Peyer's patch (tissue), 4 donors: Measurements from ENCODE around the gene COL20A1. TPM values are rescaled to one million over a fixed set of nuclear protein-coding genes. Genes with fewer than 3 reads are reported as not detected.

Experiments used
- DNase-seq, 3 donors: peaks; one replicate each; pipeline ENCODE4 v3.0.0-alpha.2; 2017 to 2019
- H3K27ac ChIP-seq, 4 donors: fragments of 200-600 bp; sonication (generic); one replicate each; pipeline ENCODE4 v1.5.1; 2016 to 2019
- H3K27me3 ChIP-seq, 2 donors: fragments of 200-600 bp; sonication (generic); one replicate each; pipeline ENCODE4 v1.5.1; 2019
- H3K36me3 ChIP-seq, 3 donors: fragments of 200-600 bp; sonication (generic); one replicate each; pipeline ENCODE4 v1.5.1; 2016 to 2019
- H3K4me1 ChIP-seq, 4 donors: fragments of 200-600 bp; sonication (generic); one replicate each; pipeline ENCODE4 v1.5.1; 2016 to 2019
- H3K4me3 ChIP-seq, 4 donors: fragments of 200-600 bp; sonication (generic); 1 replicate in 3 of 4; 2 replicates in 1 of 4; pipeline ENCODE4 v1.5.1; 2016 to 2019; ENCODE audit warnings: mild to moderate bottlenecking in 1 of 4
- H3K9me3 ChIP-seq, 4 donors: fragments of 200-600 bp; sonication (generic); one replicate each; pipeline ENCODE4 v1.5.1; 2016 to 2019; ENCODE audit warnings: mild to moderate bottlenecking in 1 of 4
- POLR2A ChIP-seq, 2 donors: fragments of 450-650 bp; IDR thresholded peaks; one replicate each; pipeline ENCODE4 v1.5.1; 2017; ENCODE audit warnings: antibody characterized with exemption in 2 of 2, mild to moderate bottlenecking in 2 of 2, moderate library complexity in 2 of 2
- total RNA-seq, 4 donors: library from RNA; depleted of rRNA; stranded (reverse); fragments of >200 nt; gene quantifications; one replicate each; pipeline ENCODE4 v1.1.0, GENCODE V29; 2016
- TF ChIP-seq, protein P1 (sequence below), 6 experiments: fragments of 450-650 bp in 4 of 6; fragments of 200-600 bp in 2 of 6; sonication (generic) in 1 of 6; IDR thresholded peaks; one replicate each; pipeline ENCODE4 v1.5.1; 2017 to 2019; ENCODE audit warnings: antibody characterized with exemption in 6 of 6, mild to moderate bottlenecking in 3 of 6, moderate library complexity in 1 of 6

COL20A1 gene
- total RNA-seq, 4 donors from 2014 or later, result not detected

- Histone ChIP-seq H3K27me3 (no peaks in the 10 kb centered on the region), H3K4me1 (no peaks in the 10 kb centered on the region), H3K27ac (no peak overlapping the region), H3K9me3 (no peaks in the 10 kb centered on the region), H3K36me3 (no peaks in the 10 kb centered on the region), H3K4me3 (no peak overlapping the region)
- TF ChIP-seq, protein P1, sequence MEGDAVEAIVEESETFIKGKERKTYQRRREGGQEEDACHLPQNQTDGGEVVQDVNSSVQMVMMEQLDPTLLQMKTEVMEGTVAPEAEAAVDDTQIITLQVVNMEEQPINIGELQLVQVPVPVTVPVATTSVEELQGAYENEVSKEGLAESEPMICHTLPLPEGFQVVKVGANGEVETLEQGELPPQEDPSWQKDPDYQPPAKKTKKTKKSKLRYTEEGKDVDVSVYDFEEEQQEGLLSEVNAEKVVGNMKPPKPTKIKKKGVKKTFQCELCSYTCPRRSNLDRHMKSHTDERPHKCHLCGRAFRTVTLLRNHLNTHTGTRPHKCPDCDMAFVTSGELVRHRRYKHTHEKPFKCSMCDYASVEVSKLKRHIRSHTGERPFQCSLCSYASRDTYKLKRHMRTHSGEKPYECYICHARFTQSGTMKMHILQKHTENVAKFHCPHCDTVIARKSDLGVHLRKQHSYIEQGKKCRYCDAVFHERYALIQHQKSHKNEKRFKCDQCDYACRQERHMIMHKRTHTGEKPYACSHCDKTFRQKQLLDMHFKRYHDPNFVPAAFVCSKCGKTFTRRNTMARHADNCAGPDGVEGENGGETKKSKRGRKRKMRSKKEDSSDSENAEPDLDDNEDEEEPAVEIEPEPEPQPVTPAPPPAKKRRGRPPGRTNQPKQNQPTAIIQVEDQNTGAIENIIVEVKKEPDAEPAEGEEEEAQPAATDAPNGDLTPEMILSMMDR (IDR thresholded peaks at IDR 0.05), result no peak
- TF ChIP-seq POLR2A (IDR thresholded peaks at IDR 0.05), result no peak
- DNase-seq, result peak in 1 of 3 donors; percentile 38
These were observed 25.6 kb downstream of the COL20A1 start for GRCh38 chr20:63318391-63319163.

GRCh38 chr20:63319164-63320040, 26.4 kb downstream of the COL20A1 start:
- peak in 1 of 3 donors; percentile 44 for DNase-seq
- no peaks in the 10 kb centered on the region for H3K9me3 ChIP-seq
- no peak overlapping the region for H3K27ac ChIP-seq
- no peaks in the 10 kb centered on the region for H3K36me3 ChIP-seq
- H3K4me3 ChIP-seq, result no peak overlapping the region
- H3K27me3 ChIP-seq, result no peaks in the 10 kb centered on the region
- TF ChIP-seq POLR2A (IDR thresholded peaks at IDR 0.05), result no peak
- TF ChIP-seq, protein P1 (IDR thresholded peaks at IDR 0.05), result no peak
- no peaks in the 10 kb centered on the region for H3K4me1 ChIP-seq

DNA sequence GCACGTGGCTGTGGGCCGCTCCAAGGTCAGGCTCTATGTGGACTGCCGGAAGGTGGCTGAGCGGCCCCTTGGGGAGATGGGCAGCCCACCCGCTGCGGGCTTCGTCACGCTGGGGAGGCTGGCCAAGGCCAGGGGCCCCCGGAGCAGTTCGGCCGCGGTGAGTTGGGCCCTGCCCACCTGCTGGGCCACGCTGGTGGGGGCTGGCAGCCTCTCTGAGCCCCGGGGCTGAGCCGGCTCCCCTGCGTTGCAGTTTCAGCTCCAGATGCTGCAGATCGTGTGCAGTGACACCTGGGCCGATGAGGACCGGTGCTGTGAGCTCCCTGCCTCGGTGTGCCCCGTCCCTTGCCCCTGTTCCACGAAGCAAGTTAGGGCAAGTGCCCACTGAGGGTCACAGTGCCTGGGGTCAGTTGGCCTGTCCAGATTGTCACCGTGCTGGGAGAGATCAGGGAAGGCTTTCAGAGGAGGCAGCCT, 27.1 kb downstream of the COL20A1 start:
- H3K4me1 ChIP-seq, result no peaks in the 10 kb centered on the region
- no peaks in the 10 kb centered on the region for H3K9me3 ChIP-seq
- no peak for TF ChIP-seq POLR2A (IDR thresholded peaks at IDR 0.05)
- TF ChIP-seq, protein P1 (IDR thresholded peaks at IDR 0.05), result no peak
- no peaks in the 10 kb centered on the region for H3K27me3 ChIP-seq
- H3K27ac ChIP-seq, result no peak overlapping the region
- DNase-seq, result peak in 1 of 3 donors; percentile 34
- H3K36me3 ChIP-seq, result no peaks in the 10 kb centered on the region
- no peak overlapping the region for H3K4me3 ChIP-seq

DNA sequence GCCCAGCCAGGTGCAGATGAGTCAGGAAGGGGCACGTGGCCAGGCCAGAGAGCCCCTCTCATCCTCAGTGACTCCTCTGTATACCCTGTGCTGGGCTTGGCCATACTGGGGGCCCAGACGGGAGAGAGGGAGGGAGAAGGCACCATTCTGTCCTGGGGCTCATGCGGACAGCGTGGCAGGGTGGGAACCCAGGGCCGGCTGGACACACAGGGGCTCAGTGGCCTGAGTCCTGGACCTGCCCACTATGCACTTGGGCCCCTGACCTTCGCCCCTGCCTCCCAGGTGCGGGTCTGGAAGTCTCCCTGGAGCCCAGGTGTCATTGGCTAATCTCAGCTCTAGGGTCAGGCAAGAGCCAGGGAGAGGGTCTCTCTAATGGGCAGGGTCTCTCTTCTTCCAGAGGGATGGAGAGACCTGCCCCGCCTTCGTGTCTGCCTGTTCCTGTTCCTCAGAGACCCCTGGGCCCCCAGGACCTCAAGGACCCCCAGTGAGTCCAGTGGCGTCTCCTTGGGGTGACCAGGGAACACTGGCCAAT, 27.7 kb downstream of the COL20A1 start:
- Histone ChIP-seq H3K9me3 (peaks cover 0 to under 1% (median 0%) of the 10 kb centered on the region in 4 donors), H3K36me3 (no peaks in the 10 kb centered on the region), H3K27ac (no peak overlapping the region), H3K27me3 (no peaks in the 10 kb centered on the region), H3K4me1 (no peaks in the 10 kb centered on the region), H3K4me3 (no peak overlapping the region)
- TF ChIP-seq, protein P1 (IDR thresholded peaks at IDR 0.05), result no peak
- TF ChIP-seq POLR2A (IDR thresholded peaks at IDR 0.05), result no peak
- DNase-seq, result no peak

- Histone ChIP-seq H3K4me3 (no peak overlapping the region), H3K36me3 (no peaks in the 10 kb centered on the region), H3K27me3 (no peaks in the 10 kb centered on the region), H3K4me1 (no peaks in the 10 kb centered on the region), H3K27ac (no peak overlapping the region), H3K9me3 (peaks cover 0 to 4% (median 0%) of the 10 kb centered on the region in 4 donors)
- DNase-seq, result peak in 1 of 3 donors; percentile 22
- TF ChIP-seq POLR2A (IDR thresholded peaks at IDR 0.05), result no peak
These were observed 28.3 kb downstream of the COL20A1 start for GRCh38 chr20:63321148-63321831.
